HG03039 (cell line): ENCODE results near the gene FGD3.

Experiments used
- ATAC-seq: cut with Tn5 transposase; IDR thresholded peaks from one replicate; pipeline ENCODE4 v1.9.1; 2021; ENCODE audit warnings: mild to moderate bottlenecking, moderate library complexity; ENCODE audit not compliant: unreplicated experiment

The FGD3 gene

GRCh38 chr9:92954886-92955285, 7.6 kb downstream of the FGD3 start:
- ATAC-seq, result no peak

- ATAC-seq, result no peak
Measured at GRCh38 chr9:92960561-92961290, 13.4 kb downstream of the FGD3 start.

GRCh38 chr9:92961627-92962302, 14.4 kb downstream of the FGD3 start:
- ATAC-seq, result no peak

GRCh38 chr9:92962303-92962649, 15.0 kb downstream of the FGD3 start:
- no peak for ATAC-seq

DNA sequence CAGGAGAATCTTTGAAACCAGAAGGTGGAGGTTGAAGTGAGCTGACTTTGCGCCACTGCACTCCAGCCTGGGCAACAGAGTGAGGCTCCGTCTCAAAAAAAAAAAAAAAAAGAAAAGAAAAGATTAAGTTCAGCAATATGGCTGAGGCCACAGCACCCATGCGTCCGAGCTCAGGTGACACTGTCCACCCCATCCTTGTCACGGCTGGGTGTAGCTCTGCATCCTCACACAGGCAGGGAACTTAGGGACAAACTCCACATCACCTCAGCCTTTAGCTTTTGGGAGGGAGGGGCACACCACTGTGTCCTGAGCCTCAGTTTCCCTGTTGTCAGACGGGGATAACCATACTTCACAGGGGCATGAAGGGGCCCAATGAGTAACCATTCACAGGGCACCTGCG, 15.5 kb downstream of the FGD3 start:
- ATAC-seq, result no peak

- peak; percentile 68 for ATAC-seq
Measured at GRCh38 chr9:92963831-92964606, 16.7 kb downstream of the FGD3 start.

- ATAC-seq, result no peak
Measured at GRCh38 chr9:92964607-92965060, 17.3 kb downstream of the FGD3 start.

- ATAC-seq, result no peak
Measured at GRCh38 chr9:92965061-92965758, 17.9 kb downstream of the FGD3 start.

DNA sequence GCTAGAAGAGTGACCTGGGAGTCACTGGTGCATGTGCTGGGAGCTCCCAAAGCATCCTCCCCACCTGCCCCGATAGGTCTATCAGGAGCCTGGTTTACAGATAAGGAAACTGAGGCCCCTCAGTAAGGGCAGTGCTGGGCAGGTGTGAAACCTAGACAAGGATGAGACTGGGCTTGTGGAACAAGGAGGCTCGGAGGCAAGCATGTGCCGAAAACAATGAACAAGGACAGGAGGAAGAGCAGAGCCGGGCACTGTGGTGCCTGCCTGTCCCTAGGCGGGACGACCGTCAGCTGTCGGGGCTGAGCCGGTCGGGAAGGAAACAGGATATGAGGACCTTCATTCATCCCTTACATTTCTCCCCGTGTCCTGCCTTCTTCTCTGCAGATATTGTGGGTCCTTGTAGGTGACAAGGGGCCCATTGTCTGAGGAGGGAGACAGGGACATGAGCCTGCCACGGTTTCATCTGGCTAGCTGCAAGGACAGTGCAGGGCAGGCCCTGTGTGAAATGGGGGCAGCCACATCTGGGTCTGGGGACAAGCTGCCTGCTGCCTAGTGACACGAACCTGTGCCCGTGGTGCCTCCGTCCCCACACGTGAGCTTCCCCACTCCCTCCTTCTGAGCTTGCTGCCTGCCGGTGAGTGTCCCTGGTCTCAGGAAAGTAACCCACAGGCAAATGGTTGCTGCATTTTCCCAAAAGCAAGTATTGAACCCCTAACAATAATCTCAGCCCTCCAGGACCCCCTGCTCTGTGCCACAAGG, 18.6 kb downstream of the FGD3 start:
- ATAC-seq, result no peak

DNA sequence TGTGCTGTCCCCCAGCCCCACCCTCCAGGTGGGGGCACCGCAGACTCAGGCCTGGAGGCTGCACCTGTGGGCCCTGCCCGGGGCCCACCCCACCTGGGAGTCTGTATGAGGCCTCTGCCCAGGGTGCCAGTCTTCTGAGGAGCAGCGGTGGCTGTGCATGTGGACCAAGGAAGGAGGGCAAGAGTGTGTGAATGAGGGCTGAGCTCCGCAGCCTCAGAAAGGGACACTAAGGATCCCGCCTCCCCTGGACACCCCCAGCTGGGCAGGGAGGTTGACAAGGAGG, 19.1 kb downstream of the FGD3 start:
- no peak for ATAC-seq

DNA sequence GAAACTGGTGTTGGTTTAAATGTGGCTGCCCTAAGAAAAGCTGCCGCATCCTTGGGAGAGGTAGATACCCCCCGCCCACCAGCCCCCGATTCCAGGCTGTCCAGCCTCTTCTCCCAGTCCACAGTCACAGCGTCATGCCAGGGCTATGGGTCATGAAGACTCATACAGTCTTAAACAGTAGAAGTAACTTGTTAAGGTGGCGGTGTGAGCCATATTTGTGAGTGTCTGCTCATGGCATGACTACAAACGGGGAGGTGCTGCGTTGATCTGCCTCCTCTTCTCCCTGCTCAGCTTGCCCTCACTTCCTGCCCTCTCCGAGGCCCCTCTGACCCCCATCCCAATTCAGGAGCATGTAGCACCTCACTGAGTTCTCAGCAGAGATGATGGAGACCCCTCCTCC, 20.8 kb downstream of the FGD3 start:
- ATAC-seq, result no peak

- no peak for ATAC-seq
Measured at GRCh38 chr9:92969516-92970466, 22.5 kb downstream of the FGD3 start.

GRCh38 chr9:92970467-92970923, 23.2 kb downstream of the FGD3 start:
- no peak for ATAC-seq

DNA sequence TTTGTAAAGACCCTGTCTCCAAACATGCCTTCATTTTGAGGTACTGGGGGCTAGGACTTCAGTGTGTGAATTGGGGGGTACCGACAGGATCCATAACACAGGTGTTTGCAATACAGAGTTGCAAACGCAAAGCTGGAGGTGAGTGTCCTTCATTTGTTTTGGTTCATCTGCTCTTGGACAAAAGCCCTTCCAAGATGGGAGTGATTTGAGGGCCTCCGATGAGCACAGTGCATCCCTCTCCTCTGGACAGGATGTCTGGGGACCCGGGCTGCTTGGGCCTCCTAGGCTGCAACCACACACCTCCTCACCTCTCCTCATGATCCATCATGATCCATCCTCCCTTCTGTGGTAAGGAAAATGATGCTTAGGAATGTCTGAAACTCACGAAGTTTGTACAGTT, 23.8 kb downstream of the FGD3 start:
- no peak for ATAC-seq

GRCh38 chr9:92971776-92972175, 24.5 kb downstream of the FGD3 start:
- ATAC-seq, result no peak

- ATAC-seq, result no peak
Measured at GRCh38 chr9:92973700-92974099, 26.4 kb downstream of the FGD3 start.

DNA sequence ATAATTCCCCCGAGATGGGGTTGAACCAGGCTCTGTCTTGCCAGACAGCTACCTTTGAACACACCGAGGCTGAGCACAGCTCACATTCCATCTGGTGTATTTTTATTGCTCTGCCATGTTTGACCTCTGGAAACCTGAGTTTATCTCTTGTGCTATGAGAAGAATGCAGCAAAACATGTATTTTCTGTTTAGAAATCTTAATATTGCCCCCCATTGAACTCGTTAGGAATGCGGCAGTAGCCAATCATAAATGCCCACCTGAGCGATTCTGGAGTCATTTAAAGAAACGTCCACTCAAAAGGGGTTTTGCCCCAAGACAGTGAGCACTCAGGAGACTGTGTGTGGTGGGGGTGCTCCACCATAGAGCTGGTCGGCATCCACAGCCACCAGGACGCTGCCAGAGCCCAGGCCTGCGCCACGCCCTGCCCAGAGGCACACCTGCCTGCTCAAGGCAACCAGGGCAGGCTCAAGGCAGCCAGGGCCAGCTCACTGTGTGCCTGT, 26.9 kb downstream of the FGD3 start:
- no peak for ATAC-seq

- no peak for ATAC-seq
Measured at GRCh38 chr9:92974761-92975755, 27.7 kb downstream of the FGD3 start.
